HT1080 (cell line): ENCODE measurements around the gene DDX41. TPM values are rescaled to one million over a fixed set of nuclear protein-coding genes. Genes with fewer than 3 reads are reported as not detected.

ENCODE experiments used
- DNase-seq: peaks from one replicate; pipeline ENCODE4 v3.0.0-alpha.2; 2015; ENCODE audit warnings: low read depth
- total RNA-seq: library from RNA; depleted of rRNA; stranded (reverse); fragments of >200 nt; shearing (Covaris generic); gene quantifications from 2 replicates; pipeline ENCODE4 v1.2.3, GENCODE V29; 2014

DDX41 gene
- total RNA-seq, 1 experiment from 2014 or later, result 135 TPM

DNA sequence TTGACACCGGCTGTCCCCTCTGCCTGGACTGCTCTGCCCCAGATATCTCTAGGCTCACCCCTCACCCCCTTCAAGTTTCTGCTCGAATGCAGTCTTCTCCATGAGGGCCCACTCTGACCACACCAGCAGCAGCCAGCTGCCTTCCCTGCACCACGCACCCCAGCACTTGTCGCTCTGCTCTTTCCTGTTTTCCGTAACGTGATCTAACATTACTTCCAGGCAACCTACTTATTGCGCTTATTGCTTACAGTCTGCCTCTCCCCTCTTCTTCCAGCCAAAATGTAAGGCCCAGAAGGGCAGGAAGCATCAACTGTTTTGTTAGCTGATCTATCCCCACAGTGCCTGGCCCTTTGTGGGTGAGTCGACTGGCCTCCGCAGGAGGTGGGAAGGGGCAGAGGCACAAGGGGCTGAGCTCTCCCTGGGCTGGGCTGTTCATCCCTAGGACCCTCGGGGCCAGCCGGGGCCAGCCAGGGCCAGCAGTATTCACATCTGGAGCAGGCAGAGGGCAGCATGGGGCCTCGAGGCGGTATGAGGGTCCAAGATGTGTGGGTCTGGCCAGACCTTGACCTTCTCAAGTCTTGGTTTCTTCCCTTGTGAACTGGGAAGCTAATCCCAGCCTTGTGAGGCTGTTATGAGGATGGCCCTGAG, 31.7 kb downstream of the DDX41 start:
- no peak for DNase-seq

DNA sequence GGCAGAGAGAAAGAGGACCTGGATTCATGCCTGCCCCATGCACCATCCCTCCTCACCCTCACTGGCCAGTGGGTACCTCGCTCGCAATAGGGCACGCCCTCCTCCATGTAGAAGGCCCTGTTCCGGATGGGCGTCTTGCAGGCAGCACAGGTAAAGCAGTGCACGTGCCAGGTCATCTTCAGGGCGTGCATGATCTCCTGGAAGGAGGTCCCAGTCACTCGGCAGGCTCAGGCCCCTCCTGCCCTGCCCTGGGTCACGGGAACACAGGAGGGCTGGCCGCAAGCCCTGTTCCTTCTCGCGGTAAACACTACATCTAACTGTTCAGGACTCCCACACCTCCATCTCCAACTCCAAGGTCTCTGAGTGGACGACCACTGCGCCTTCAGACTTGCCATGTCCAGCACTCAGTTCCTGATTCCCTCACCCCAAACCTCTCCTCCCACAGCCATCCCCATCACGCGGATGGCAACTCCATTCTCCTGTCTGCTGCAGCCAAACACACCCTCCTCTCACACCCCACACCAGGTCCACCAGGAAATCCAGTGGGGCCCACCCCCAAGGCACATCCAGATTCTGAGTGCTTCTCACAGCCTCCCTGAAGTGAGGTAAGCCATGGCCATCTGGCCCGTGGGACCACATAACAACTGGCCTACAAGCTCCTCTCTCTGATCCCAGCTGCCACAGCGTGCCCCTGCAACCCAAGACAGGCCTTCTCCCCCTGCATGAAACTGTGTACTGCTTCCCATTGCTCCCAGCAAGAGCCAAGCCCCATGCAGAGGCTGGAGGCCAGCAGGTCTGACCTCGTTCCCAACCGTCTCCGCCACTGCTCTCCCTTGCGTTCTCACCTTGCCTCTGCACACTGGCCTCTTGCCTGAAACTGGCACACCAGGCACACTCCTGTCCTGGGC, 32.5 kb downstream of the DDX41 start:
- DNase-seq, result no peak

DNA sequence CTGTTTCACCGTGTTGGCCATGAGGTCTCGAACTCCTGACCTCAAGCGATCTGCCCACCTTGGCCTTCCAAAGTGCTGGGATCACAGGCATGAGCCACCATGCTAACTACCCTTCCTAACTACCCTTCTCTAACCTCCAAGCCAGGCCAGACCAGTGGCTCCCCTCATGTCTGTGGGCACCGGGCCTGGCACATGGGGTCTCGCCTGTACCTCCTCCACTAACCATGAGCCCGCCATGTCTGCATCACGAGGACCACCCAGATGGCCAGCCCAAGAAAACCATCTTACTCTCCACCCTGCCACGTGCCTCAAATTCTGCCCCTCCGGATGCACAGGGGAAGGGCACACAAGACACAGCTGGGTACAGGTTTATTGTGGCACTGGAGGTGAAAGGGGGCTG, 33.7 kb downstream of the DDX41 start:
- DNase-seq, result no peak

DNA sequence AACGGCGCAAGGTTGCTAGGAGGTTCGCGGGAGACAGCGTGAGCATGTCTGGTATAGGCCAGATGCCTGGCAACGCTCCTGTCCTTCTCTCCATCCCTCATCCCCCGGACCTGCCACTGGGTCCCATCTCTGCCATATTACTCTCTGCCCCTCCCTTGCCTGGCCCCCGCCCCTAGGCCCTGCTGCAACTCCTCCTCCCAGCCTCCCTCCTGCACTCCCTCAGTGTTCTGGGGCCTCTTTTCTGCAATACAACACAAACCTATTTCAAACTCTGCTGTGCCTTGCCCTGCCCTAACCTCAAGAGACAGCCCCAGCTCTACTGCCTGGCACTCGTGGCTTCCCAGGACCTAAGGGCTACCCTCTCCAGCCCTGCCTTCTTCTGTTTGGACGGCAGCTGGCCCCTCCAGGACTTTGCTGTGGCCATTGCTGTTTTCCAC, 34.4 kb downstream of the DDX41 start:
- DNase-seq, result no peak

DNA sequence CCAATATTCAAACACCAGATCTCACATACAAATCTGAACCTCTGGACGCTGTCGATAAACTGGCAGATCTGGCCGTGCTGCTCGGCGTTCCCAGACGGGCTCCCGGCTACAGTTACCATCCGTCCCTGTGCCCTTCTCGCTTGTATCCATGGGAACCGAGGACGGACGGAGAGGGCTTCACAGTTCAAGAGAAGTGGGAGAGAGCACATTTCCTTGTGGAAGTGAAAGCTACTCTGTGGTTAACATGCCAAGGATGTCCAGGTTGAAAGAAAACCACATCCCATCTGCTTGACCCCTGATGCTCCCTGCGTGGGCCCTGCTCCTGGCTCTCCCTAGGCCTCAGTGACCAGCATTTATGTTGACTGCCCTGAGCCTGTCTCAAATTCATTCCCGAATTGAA, 37.0 kb downstream of the DDX41 start:
- DNase-seq, result no peak

DNA sequence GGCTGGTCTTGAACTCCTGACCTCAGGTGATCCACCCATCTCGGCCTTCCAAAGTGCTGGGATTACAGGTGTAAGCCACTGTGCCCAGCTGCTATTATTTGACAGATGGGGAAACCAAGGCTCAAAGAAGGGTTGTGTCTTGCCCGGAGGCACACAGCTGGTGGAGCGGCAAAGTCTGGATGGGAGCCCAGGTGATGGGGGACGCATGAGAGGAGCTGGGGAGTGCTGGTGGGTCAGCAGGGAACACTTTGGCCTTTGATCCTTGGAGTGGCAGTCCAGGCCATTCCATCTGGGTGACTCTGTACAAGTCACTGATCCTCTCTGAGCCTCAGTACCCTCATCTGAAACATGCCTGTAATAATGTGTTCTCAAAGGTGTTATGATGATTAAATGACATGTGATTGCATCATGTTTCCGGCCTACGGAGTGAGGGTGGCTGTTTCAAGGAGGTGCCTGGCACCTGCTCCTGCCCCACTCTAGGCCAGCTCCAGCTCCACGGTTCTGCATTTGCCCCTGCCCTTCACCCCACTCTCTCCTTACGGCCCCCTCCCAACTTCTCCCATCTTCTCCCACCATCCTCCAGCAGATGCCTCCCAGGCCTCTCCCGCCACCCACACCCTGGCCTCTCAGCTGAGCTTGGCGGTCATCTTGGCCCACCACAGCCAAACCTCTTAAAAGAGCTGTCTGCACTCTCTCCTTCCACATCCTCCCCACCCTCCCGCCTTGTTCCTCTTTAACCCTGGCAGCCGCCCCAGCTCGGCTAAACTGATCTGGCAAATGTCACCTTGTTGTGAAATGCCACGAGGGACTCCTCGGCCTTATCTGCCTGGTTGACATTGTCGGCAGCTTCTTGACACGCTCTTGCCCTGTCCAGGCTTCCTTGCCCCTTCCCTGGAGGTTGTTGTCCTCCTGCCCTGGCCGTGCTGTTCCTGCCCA, 37.8 kb downstream of the DDX41 start:
- DNase-seq, result no peak

DNA sequence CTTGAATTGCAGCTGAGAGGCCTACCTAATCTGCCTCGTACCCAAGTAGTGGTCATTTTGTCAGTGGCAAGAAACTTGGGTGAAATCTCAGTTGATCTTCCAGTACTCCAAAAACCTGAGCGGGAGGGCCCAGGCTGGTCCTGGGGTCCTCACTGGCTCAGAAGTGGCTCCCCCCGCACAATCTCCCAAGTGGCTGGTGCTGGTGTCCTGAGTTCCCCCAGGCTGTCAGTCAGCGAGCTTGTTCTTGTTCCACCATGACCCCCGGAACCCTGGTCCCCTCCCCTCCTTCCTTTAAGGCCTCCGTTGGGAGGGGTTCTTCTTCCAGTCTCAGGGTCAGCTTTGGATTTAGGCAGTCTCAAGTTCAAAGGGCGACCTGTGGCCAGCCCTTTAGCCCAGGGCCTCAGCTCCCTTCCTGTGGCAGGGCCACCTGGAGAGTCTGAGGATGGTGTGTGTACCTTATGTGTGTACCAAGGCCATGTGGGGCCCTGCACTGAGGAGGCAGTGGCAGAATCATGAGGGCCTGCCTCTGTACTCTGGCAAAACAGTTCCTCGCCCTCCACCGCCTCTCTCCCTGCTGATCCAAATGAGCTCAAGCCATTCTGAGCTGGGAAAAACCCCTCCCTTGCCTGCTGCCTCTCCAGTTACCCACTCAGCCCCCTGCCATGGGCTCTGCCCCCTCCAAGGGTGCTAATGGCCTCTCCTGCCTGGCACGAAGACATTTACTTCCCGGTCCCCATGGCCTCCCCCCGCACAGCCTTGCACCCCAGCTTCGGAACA, 38.9 kb downstream of the DDX41 start:
- no peak for DNase-seq

DNA sequence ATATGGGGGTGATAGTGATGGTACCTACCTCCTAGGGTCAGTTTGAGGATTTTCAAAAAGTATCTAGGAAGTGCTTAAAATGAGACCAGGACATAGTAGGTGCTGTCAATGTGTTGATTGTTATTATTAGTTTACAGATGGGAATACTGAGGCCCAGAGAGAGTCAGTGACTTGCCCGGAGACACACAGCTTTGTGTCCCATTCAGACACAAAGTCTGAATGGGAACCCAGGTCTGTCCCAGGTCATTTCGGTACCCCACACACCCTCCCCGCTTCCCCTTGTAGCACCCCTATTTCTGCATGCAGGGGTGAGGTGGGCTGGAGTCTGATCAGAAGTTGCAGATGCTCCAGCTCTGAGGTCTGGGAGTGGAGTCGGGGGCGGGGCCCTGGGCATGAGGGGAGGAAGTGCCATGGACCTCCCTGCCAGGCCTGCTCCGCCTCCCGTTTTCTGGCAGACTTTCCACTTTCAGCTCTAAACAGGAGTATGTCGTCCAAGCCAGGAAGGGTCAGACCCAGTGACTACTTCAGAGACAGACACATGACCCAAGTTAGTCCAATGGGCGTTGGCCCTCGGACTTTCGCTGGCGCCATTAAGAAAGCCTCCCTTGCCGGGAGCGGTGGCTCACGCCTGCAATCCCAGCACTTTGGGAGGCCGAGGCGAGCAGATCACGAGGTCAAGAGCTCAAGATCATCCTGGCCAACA, 40.1 kb downstream of the DDX41 start:
- DNase-seq, result no peak

DNA sequence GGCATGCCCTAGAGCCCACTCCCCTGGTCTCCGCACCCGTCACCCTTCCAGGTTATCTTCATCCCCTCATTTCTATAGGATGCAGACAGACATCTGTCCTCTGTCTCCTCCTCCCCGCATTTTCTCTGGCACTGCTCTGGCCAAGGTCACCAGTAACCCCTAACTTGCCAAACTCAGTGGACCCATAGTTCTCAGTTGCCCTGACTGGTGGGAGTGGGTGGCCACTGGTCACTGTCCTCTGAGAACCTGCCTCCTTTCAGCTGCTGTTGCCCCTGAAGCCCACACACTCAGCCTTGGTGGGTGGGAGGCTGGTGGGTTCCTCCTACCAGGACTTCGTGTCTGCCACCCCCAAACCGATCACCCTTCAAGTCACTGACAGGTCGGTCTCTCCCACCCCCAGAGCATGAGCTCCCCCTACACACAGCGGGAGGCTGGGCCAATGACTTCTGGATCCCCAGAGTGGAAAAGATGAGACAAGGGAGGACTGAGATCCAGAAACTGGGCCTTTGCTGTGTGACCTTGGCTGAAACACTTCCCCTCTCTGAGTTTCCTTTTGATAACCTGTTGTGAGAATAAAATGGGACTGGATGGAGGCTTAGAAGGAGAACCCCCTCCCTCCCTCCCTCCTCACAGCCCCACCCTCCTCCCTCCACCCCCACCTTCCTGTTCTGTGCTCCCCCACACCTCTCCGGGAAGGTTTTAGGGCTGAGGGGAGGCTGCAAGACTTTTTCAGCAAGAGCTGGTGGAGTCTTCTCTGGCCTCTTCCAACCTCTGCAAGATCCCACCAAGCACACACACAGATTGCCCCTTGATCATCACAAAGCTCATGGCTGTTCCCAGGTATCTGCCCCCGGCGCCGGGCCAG, 41.0 kb downstream of the DDX41 start:
- no peak for DNase-seq

DNA sequence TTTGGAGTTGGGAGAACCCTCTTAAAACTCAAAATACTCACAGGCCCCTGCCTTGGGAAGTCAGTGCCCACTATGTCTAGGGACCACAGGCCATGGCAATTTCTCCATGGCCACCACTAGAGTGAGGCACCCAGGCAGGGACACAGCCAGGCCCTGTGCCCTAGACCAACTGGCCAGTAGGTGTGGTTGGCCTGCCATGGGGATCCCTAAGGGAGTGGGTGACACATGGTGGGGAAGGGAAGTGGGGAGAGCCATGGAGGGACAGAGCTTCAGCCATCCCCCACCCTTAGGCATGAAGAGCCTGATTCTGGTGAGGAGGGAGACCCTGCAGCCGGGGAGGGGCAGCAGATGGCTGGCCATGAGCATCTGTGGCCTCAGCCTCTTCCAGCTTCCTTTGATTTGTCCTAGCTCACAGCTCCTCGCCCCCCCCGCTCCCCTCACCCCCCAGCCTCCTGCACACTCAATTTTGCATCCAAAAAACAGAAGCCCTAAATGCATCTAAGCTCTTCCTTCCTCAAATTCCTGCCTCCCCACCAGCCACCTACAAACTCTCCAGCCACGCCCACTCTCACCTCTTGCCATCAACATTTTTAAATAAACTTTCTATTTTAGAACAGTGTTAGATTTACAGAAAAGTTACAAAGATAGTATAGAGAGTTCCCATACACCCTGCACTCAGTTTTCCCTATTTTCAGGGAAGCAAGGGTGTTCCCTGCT, 41.8 kb downstream of the DDX41 start:
- DNase-seq, result no peak

DNA sequence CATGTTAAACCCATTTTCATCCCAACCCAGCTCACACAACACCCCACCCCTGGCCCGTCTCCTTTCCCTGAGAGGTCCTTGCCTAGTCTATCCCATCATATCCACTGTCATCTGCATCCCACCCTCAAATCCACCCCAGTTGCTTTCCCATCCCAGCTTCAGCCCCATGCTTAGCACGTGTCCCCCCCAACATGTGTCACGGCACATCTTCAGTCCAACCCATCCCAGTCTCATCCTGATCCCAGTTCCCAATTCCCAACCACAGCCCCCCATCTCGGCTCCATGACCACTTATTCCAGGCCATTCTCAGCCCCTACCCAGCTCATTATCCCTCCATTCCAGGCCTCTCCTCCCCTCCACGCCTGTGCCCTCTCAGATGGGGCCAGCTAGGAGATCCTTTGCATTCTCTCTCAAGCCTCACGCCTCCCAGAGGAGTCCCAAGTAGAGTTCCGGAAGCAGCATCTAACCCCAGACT, 42.7 kb downstream of the DDX41 start:
- no peak for DNase-seq

DNA sequence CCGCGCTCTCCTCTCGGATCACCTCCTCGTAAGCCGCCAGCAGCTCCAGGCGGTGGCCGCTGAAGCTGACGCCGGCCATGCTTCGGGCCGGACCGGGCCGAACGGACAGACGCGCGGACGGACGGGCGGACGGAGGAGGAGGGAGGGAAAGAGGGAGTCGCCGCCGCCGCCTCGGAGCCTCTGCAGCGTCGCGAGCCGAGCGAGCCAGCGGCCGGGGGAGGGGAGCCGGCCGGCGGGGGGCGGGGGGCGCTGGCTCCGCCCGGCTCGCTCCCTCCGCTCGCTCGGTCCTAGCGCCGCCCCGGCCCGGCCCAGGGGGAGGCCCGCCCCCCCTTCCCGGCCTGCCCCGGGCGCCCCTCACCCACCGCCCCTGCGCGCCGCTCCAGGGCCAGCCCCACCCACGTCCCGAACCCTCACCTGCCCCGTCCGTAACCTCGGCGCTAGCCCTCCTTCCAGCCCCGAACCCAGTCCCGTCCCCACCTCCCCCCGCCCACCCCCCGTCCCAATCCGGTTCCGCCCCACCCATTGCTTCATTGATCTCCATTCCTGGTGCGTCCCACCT, 43.2 kb downstream of the DDX41 start, which contains the start of gene DBN1:
TSS of gene DBN1 (minus strand) at position 192 of the 559 bp plus-strand sequence. CDS start at position 79, 113 bp downstream.
- no peak for DNase-seq

DNA sequence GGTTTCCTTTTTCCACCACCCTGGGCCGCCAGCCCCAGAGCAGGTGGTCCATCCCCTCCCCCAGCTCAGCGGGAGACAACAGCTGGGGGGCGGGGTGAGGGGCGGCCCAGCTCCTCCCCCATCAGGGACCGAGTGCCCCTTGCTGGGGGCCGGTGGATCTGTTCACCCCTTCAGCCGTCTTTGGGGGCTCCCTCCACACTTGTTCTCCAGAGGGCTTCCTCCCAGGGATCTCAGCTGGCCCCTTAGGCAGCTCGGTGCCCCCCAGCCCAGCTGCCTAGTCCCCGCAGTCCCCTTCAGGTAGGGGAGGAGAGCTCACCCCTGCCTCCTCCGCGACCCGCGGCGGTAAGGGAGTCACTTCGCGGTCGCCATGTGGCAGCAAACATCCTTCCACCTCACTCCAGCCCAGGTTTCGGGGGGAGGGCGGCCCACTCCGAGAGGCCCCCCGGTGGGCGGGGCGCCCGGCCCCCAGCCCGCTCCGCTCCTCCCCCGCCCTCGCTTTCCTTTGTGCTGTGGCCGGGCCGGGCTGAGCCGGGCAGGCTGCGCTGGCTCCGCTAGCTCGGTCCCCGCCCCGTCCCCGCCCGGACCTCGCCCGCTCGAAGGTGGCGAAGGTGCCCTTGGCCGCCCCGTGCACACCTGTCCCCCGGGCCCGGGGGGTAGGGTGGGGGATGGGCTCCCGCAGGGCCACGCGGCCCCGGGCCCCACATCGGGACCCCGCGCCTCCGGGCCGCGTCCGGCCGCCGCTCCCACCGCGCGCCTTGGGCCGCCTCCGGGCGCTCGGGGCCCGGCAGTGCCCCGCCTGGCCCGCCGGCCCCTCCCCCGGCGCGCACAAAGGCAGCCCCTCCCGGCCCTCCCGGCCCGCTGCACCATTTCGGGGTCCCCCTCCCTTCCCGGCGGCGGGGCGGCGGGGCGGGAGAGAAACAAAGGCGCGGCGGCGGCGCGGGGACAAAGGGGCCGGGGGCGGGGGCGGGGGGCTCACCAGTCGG, 44.0 kb downstream of the DDX41 start:
- no peak for DNase-seq

DNA sequence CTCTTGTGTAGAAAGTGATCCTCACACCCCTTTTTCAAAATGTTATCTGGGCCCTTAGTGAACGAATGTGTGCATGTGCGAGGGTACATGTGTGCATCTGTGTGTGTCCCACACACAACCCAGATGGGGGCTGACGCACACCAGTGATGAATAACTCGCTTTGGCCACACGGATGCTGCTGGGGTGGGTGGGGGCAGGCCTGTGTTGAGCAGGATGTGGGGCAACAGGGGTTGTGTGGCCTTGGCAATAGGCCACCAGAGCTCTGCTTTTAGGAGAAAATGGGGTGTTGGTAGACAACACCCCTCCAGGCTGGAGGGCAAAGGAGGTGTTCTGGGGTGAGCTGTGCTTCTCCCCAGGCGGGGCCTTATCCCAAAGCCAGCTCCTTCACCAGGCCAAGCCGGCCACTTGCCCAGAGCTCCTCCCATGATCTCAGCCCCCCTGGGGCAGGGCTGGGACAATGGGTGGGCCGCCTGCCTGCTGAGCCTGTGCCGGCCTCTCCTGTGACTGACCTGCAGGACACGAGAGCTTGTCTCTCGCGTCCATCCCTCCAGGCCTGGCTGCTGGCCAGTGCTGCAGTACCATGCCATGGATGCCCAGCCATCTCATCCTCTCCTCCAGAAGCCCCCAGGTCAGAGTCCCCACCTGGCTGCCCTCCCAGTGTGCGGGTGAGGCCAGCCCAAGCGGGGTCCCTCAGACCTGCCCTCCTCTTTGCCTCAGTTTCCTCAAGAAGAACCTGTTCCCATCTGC, 45.0 kb downstream of the DDX41 start:
- no peak for DNase-seq

DNA sequence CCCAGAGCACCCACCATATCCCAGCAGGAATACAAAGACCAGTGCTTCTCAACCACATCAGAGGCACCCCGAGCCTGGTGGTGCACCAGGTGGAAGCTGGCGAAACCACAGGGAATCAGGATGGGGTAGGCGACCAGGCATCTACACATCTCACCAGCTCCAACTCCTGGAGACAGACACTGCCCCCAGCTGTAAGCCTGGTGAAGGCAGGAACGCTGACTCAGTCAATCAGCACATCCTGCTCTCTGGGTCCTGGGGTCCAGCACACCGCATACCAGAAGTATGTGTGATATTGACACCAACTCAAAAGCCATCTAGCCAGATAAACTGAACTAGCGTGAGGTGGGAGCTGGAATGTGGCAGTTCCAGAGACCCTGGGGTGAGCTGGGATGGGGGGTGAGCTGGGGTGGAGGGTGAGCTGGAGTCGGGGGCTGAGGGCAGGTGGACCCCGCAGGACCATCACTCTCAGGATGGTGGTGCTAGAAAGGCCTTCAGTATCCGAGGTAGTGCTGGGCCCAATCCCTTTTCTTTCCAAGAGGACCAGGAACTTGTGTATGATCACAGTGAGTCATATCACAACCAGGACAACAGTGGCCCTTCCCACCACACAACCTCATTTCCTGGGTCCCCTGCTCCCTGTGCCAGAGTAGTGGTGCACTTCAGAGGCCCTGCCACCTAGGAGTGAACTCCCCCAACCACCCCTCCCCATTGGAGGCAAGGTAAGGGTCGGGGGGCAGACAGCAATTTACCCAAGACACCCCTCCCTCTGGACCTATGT, 45.8 kb downstream of the DDX41 start:
- DNase-seq, result peak; percentile 48
